Measurements from ENCODE around the gene RNF19B. TPM values are rescaled to one million over a fixed set of nuclear protein-coding genes. Genes with fewer than 3 reads are reported as not detected.

Gene RNF19B
- total and polyA plus RNA-seq, 2 of the 13 experiments (the other 11 are each of a cell fraction or from before 2014, with no cell fraction given): 15.3 to 22.5 TPM

GRCh38 chr1:32946413-32946812 lies 18.2 kb downstream of the RNF19B start (continued):
- TF ChIP-seq ZNF205 (CRISPR knock-in tag; IDR thresholded peaks at IDR 0.05) (no peak), HIVEP1 (CRISPR knock-in tag; IDR thresholded peaks at IDR 0.05) (no peak), NFE2L2 (IDR thresholded peaks at IDR 0.05; ENCODE audit: low read length) (no peak), ZNF503 (CRISPR knock-in tag; IDR thresholded peaks at IDR 0.05) (no peak), RAD21 (CRISPR knock-in tag; IDR thresholded peaks at IDR 0.05) (no peak), CHD2 (IDR thresholded peaks at IDR 0.05; ENCODE audit: low read depth, low read length) (no peak), HOXA3 (CRISPR knock-in tag; IDR thresholded peaks at IDR 0.05) (no peak), SOX5 (CRISPR knock-in tag; IDR thresholded peaks at IDR 0.05; ENCODE audit: borderline replicate concordance) (peak; percentile 47; the same call in 1 of the 2 replicates), MEF2D (CRISPR knock-in tag; IDR thresholded peaks at IDR 0.05) (no peak), ZNF552 (CRISPR knock-in tag; IDR thresholded peaks at IDR 0.05; ENCODE audit: borderline replicate concordance) (no peak), U2AF2 (IDR thresholded peaks at IDR 0.05; ENCODE audit: low read depth, low read length) (no peak), CC2D1A (CRISPR knock-in tag; IDR thresholded peaks at IDR 0.05) (no peak), ZNF280B (CRISPR knock-in tag; IDR thresholded peaks at IDR 0.05; ENCODE audit: borderline replicate concordance) (no peak), ZMYM3 (CRISPR knock-in tag; IDR thresholded peaks at IDR 0.05) (no peak)
